Measurements from ENCODE around the gene TACSTD2.

- TF ChIP-seq CTCF (IDR thresholded peaks at IDR 0.05) = no peak
- TF ChIP-seq SIN3A (IDR thresholded peaks at IDR 0.05; ENCODE audit: borderline replicate concordance, insufficient read depth, low read depth, low read length) = no peak
- TF ChIP-seq REST (IDR thresholded peaks at IDR 0.05; ENCODE audit: insufficient read depth in 1 of 2, low read depth in 2 of 2, low read length in 1 of 2) = no peak
- TF ChIP-seq POLR2AphosphoS5 (IDR thresholded peaks at IDR 0.05; ENCODE audit: low read depth, low read length) = no peak
- no peak for TF ChIP-seq TCF7L2 (IDR thresholded peaks at IDR 0.05; ENCODE audit: low read depth, low read length)
These were observed 44.3 kb upstream of the TACSTD2 start for GRCh38 chr1:58621391-58621790.

All from Panc1 (cell line).